Ovary (tissue), 9 donors: ENCODE measurements around the gene DCUN1D4. TPM values are rescaled to one million over a fixed set of nuclear protein-coding genes. Genes with fewer than 3 reads are reported as not detected.
A peak's percentile ranks its signal among the peaks of the same experiment; 100 is the strongest.

Experiments
- DNase-seq, 5 donors: peaks; one replicate each; pipeline ENCODE4 v3.0.0-alpha.2; 2019 to 2020
- H3K27ac ChIP-seq, 2 donors: fragments of 200-600 bp; one replicate each; pipeline versions ENCODE4 v1.5.1 to v1.8.0; 2019 to 2022
- H3K27me3 ChIP-seq: fragments of 200-600 bp; one replicate; pipeline ENCODE4 v1.8.0; 2022
- H3K36me3 ChIP-seq: fragments of 200-600 bp; sonication (generic); one replicate; pipeline ENCODE4 v1.5.1; 2019
- H3K4me1 ChIP-seq: one replicate; pipeline ENCODE4 v1.8.1; 2013; ENCODE audit warnings: mild to moderate bottlenecking, moderate library complexity; ENCODE audit not compliant: insufficient read depth
- H3K4me3 ChIP-seq: fragments of 200-600 bp; sonication (generic); one replicate; pipeline ENCODE4 v1.5.1; 2017
- H3K9me3 ChIP-seq, 2 donors: fragments of 200-600 bp in 1 of 2; sonication (generic) in 1 of 2; one replicate each; pipeline versions ENCODE4 v1.5.1 to v1.8.1; 2013 to 2019; ENCODE audit warnings: mild to moderate bottlenecking in 1 of 2, moderate library complexity in 1 of 2
- EP300 ChIP-seq: sonication (generic); formaldehyde crosslinking; IDR thresholded peaks from one replicate; pipeline ENCODE4 v1.6.1; 2017; ENCODE audit warnings: antibody characterized with exemption
- POLR2A ChIP-seq: fragments of 450-650 bp; IDR thresholded peaks from one replicate; pipeline ENCODE4 v1.6.1; 2017; ENCODE audit warnings: antibody characterized with exemption, mild to moderate bottlenecking, moderate library complexity
- WGBS, 3 donors: extraction: QIAGEN DNeasy Blood & Tissue Kit in 1 of 3; methylation state at CpG; one replicate each; pipeline versions ENCODE4 v1.1.5 to v1.1.7; 2013 to 2017; 5-methylcytosine and 5-hydroxymethylcytosine counted together
- intact Hi-C, 4 donors: fragments of 100-400 bp; cut with DNase I; formaldehyde crosslinking; loops; one replicate each; pipeline versions ENCODE4 v1.11.0 to v1.15.1; 2022 to 2023
- polyA plus RNA-seq, 2 donors: library from polyadenylated mRNA; stranded (reverse); fragments of 200-250 nt in 1 of 2; fragments of 350-450 nt in 1 of 2; fragmentation: Illumina TruSeq in 1 of 2; extraction: RNeasy Lipid Tissue Mini Kit (QIAGEN cat#74804) in 1 of 2; gene quantifications; one replicate each; pipeline ENCODE4 v1.2.3, GENCODE V29; 2013 to 2014
- total RNA-seq, 7 donors: library from RNA; depleted of rRNA in 2 of 7; stranded (reverse); fragments of >200 nt in 2 of 7; fragmentation: NEBNext Ultra II Directional in 3 of 7; extraction: Animal tissue kit (Norgen Biotek cat#: 25700) in 3 of 7; gene quantifications; one replicate each; pipeline versions ENCODE4 v1.1.0 to v1.2.4, GENCODE V29; 2016 to 2023
- TF ChIP-seq, protein P1 (sequence below), 3 donors: fragments of 450-650 bp in 2 of 3; fragments of 200-600 bp in 1 of 3; IDR thresholded peaks; one replicate each; pipeline versions ENCODE4 v1.5.1 to v1.8.0; 2016 to 2022; ENCODE audit warnings: antibody characterized with exemption in 3 of 3, mild to moderate bottlenecking in 1 of 3
- donor health status: DM: no; HTN: no; CAD: no; lungs with moderate emphysema.
- donor health status: DM: no; HTN: no; CAD: no.
- donor health status: Bipolar disorder and iron deficiency.
- donor health status: DM: yes; HTN: yes; CAD: no.
- donor health status: DM: no; HTN: no; CAD: no.
- donor health status: DM: yes; HTN: yes; CAD: no.

Gene DCUN1D4
- total and polyA plus RNA-seq, 9 donors: 20.7 to 102 (median 71.8) TPM

GRCh38 chr4:51831133-51831532, 11.8 kb upstream of the DCUN1D4 start:
- Histone ChIP-seq H3K27me3 (no peaks in the 10 kb centered on the region), H3K4me1 (no peaks in the 10 kb centered on the region), H3K36me3 (no peaks in the 10 kb centered on the region), H3K27ac (no peak overlapping the region), H3K4me3 (no peak overlapping the region), H3K9me3 (no peaks in the 10 kb centered on the region)
- peak; percentile 34 to 73 (median 63) for DNase-seq
- intact Hi-C loops: no loop called here
- WGBS, 3 donors: 22 to 34% (median 30%) methylated on average over 3 of the region's 3 CpGs
- TF ChIP-seq, protein P1, sequence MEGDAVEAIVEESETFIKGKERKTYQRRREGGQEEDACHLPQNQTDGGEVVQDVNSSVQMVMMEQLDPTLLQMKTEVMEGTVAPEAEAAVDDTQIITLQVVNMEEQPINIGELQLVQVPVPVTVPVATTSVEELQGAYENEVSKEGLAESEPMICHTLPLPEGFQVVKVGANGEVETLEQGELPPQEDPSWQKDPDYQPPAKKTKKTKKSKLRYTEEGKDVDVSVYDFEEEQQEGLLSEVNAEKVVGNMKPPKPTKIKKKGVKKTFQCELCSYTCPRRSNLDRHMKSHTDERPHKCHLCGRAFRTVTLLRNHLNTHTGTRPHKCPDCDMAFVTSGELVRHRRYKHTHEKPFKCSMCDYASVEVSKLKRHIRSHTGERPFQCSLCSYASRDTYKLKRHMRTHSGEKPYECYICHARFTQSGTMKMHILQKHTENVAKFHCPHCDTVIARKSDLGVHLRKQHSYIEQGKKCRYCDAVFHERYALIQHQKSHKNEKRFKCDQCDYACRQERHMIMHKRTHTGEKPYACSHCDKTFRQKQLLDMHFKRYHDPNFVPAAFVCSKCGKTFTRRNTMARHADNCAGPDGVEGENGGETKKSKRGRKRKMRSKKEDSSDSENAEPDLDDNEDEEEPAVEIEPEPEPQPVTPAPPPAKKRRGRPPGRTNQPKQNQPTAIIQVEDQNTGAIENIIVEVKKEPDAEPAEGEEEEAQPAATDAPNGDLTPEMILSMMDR (IDR thresholded peaks at IDR 0.05): peak in 1 of 3 donors; percentile 29
- TF ChIP-seq EP300 (no peak), POLR2A (no peak)

- TF ChIP-seq, protein P1 (IDR thresholded peaks at IDR 0.05): no peak
- TF ChIP-seq POLR2A: no peak
- no peak for TF ChIP-seq EP300
- H3K4me3 ChIP-seq: no peak overlapping the region
- H3K36me3 ChIP-seq: no peaks in the 10 kb centered on the region
- H3K27ac ChIP-seq: no peak overlapping the region
- H3K4me1 ChIP-seq: no peaks in the 10 kb centered on the region
- intact Hi-C loops: no loop called here
- no peaks in the 10 kb centered on the region for H3K9me3 ChIP-seq
- no peaks in the 10 kb centered on the region for H3K27me3 ChIP-seq
- no peak for DNase-seq
Observed at GRCh38 chr4:51833236-51833635, 9.7 kb upstream of the DCUN1D4 start.

DNA sequence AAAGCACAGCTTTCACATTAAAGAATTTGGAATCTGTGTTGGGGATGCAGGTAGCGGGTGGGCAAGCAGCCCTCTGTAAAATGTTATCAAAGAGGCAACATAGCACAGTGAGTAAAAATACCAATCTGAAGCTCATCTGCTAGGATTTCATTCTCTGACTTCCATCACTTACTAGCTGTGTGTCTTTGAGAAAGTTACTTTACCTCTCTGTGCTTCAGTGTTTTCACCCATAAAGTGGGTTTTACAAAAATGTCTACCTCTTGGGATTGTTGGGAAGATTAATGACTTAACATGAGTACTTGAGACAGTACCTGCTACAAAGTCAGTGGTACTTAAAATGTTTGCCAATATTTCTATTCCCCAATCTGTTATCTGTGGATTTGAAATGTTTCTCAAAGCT, 7.9 kb upstream of the DCUN1D4 start:
- Histone ChIP-seq H3K9me3 (no peaks in the 10 kb centered on the region), H3K4me1 (no peaks in the 10 kb centered on the region), H3K27ac (no peak overlapping the region), H3K27me3 (no peaks in the 10 kb centered on the region), H3K4me3 (no peak overlapping the region), H3K36me3 (no peaks in the 10 kb centered on the region)
- intact Hi-C loops: no loop called here
- no peak for DNase-seq
- TF ChIP-seq POLR2A (no peak), EP300 (no peak)
- TF ChIP-seq, protein P1 (IDR thresholded peaks at IDR 0.05): no peak
- WGBS, 3 donors: 86 to 100% (median 91%) methylated on average over 1 of the region's 1 CpG

GRCh38 chr4:51835855-51836254, 7.1 kb upstream of the DCUN1D4 start:
- DNase-seq: no peak
- Histone ChIP-seq H3K9me3 (no peaks in the 10 kb centered on the region), H3K4me1 (no peaks in the 10 kb centered on the region), H3K27me3 (no peaks in the 10 kb centered on the region), H3K27ac (no peak overlapping the region), H3K36me3 (no peaks in the 10 kb centered on the region), H3K4me3 (no peak overlapping the region)
- intact Hi-C loops: no loop called here
- WGBS, 3 donors: 24 to 61% (median 52%) methylated on average over 1 of the region's 1 CpG
- TF ChIP-seq EP300: no peak
- TF ChIP-seq, protein P1 (IDR thresholded peaks at IDR 0.05): no peak
- TF ChIP-seq POLR2A: no peak

DNA sequence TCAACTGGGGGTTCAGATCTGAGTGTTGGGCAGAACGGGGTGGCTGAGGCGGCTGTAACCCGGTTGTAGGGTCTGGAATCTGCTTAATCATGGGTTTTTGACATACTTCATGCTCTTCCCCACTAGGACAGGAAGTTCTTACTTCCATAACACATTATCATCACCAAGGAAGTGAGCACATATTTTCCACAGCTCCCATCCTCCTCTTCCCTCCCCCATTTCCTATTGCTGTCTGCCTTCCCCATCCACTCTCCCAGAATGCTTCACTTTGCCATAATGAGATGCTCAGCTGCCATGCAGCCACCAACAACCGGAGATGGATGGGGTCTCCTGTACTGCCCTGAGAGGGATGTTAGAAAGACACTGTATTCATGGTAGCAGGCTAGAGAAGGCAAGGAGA, 6.4 kb upstream of the DCUN1D4 start:
- no peaks in the 10 kb centered on the region for H3K27me3 ChIP-seq
- no peaks in the 10 kb centered on the region for H3K9me3 ChIP-seq
- no peaks in the 10 kb centered on the region for H3K4me1 ChIP-seq
- no peak overlapping the region for H3K27ac ChIP-seq
- 63 to 73% (median 68%) methylated on average over 4 of the region's 4 CpGs for WGBS, 3 donors
- DNase-seq: no peak
- intact Hi-C loops: no loop called here
- H3K36me3 ChIP-seq: no peaks in the 10 kb centered on the region
- no peak overlapping the region for H3K4me3 ChIP-seq
- TF ChIP-seq POLR2A: no peak
- TF ChIP-seq EP300: no peak
- TF ChIP-seq, protein P1 (IDR thresholded peaks at IDR 0.05): no peak
